Endodermal cell (in vitro differentiated cells): ENCODE measurements around the gene SNX7. TPM values are rescaled to one million over a fixed set of nuclear protein-coding genes. Genes with fewer than 3 reads are reported as not detected.

Experiments used
- DNase-seq: peaks from one replicate; pipeline ENCODE4 v3.0.0-alpha.2; 2017
- H3K27ac ChIP-seq: 2 replicates; pipeline ENCODE4 v1.5.1; 2013; ENCODE audit warnings: mild to moderate bottlenecking, low read depth, low read length, moderate library complexity
- H3K27me3 ChIP-seq: 2 replicates; pipeline ENCODE4 v1.6.1; 2013; ENCODE audit warnings: mild to moderate bottlenecking, low read length, moderate library complexity; ENCODE audit not compliant: insufficient read depth, control insufficient read depth, poor library complexity, severe bottlenecking
- H3K36me3 ChIP-seq: 2 replicates; pipeline ENCODE4 v1.7.0; 2013; ENCODE audit warnings: mild to moderate bottlenecking, low read length, moderate library complexity; ENCODE audit not compliant: control insufficient read depth, insufficient read depth
- H3K4me1 ChIP-seq: one replicate; pipeline ENCODE4 v1.7.0; 2013; ENCODE audit warnings: low read length; ENCODE audit not compliant: control insufficient read depth, insufficient read depth
- H3K4me3 ChIP-seq: 2 replicates; pipeline ENCODE4 v1.5.1; 2013; ENCODE audit warnings: mild to moderate bottlenecking, low read length, moderate library complexity
- H3K9ac ChIP-seq: 2 replicates; pipeline ENCODE4 v1.6.1; 2013; ENCODE audit warnings: mild to moderate bottlenecking, low read length, moderate library complexity; ENCODE audit not compliant: poor library complexity, severe bottlenecking; ENCODE audit errors: extremely low read depth
- H3K9me3 ChIP-seq: 2 replicates; pipeline ENCODE4 v1.6.1; 2013; ENCODE audit warnings: mild to moderate bottlenecking, low read length, moderate library complexity; ENCODE audit not compliant: control insufficient read depth
- H3K27ac Mint-ChIP-seq: 2 replicates; pipeline ENCODE4 v1.8.0; 2020; ENCODE audit warnings: mixed read lengths
- H3K27me3 Mint-ChIP-seq: 2 replicates; pipeline ENCODE4 v1.8.0; 2021; ENCODE audit warnings: mild to moderate bottlenecking, mixed read lengths; ENCODE audit not compliant: insufficient read depth
- H3K36me3 Mint-ChIP-seq: 2 replicates; pipeline ENCODE4 v1.8.0; 2020; ENCODE audit warnings: low read depth, mixed read lengths
- H3K4me1 Mint-ChIP-seq: 2 replicates; pipeline ENCODE4 v1.8.0; 2020; ENCODE audit warnings: mixed read lengths
- H3K4me3 Mint-ChIP-seq: 2 replicates; pipeline ENCODE4 v1.8.0; 2020; ENCODE audit warnings: mild to moderate bottlenecking, moderate library complexity, mixed read lengths
- H3K9me3 Mint-ChIP-seq: 2 replicates; pipeline ENCODE4 v1.8.0; 2020; ENCODE audit warnings: mild to moderate bottlenecking, mixed read lengths
- WGBS, 2 experiments: methylation state at CpG; one replicate each; pipeline versions ENCODE4 v1.1.5 to v1.1.7; 2013; ENCODE audit warnings: missing lambda C conversion rate in 2 of 2, mixed read lengths in 1 of 2; ENCODE audit not compliant: insufficient coverage in 1 of 2, insufficient read length in 1 of 2; 5-methylcytosine and 5-hydroxymethylcytosine counted together
- total RNA-seq, 2 donors: library from RNA; stranded (reverse); fragmentation: NEBNext Ultra II Directional in 1 of 2; extraction: Animal tissue kit (Norgen Biotek cat#: 25700) in 1 of 2; gene quantifications; 2 replicates in 1 of 2; 3 replicates in 1 of 2; pipeline ENCODE4 v1.2.1, GENCODE V29; 2021
- TF ChIP-seq, protein P1 (sequence below): fragments of 200-600 bp; sonication (generic); conservative IDR thresholded peaks from 2 replicates; pipeline ENCODE4 v1.5.0; 2021; ENCODE audit warnings: antibody characterized with exemption, mild to moderate bottlenecking

Gene SNX7
- total RNA-seq, 2 donors from 2014 or later = 37.5 to 41.5 TPM

DNA sequence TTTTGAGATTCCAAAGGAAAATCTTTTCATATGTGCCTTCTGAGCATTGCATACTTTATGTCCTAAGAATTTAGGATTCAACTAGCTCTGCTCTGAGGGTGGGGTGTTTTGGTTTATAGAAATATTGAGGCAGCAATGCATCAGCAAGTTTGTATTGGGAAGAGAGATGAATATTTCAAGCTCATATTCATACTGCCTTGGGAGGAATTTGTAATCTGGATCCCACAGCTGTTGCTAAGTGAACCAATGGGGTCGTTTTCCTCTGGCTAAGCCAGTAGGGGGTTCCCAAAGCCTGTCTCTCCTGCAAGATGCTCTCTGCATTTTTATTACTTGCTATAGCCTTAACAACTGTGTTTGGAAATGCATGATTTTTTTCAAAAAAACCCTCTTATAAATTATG, 130.6 kb downstream of the SNX7 start:
- peak; percentile 50 for DNase-seq
- Histone ChIP-seq H3K9me3 (no peaks in the 10 kb centered on the region), H3K27me3 (peaks cover 17% of the 10 kb centered on the region), H3K4me3 (no peak overlapping the region), H3K36me3 (no peaks in the 10 kb centered on the region), H3K27ac (no peak overlapping the region), H3K4me1 (no peaks in the 10 kb centered on the region), H3K9ac (no peak overlapping the region)
- H3K27ac Mint-ChIP-seq = no peak overlapping the region
- peaks cover 2% of the 10 kb centered on the region for H3K36me3 Mint-ChIP-seq
- WGBS, 2 experiments = 46% methylated on average over 1 of the region's 1 CpG; no CpG with 5 or more reads in 1 of the 2 experiments
- H3K4me1 Mint-ChIP-seq = peaks cover 9% of the 10 kb centered on the region
- H3K9me3 Mint-ChIP-seq = peaks cover 7% of the 10 kb centered on the region
- TF ChIP-seq, protein P1, sequence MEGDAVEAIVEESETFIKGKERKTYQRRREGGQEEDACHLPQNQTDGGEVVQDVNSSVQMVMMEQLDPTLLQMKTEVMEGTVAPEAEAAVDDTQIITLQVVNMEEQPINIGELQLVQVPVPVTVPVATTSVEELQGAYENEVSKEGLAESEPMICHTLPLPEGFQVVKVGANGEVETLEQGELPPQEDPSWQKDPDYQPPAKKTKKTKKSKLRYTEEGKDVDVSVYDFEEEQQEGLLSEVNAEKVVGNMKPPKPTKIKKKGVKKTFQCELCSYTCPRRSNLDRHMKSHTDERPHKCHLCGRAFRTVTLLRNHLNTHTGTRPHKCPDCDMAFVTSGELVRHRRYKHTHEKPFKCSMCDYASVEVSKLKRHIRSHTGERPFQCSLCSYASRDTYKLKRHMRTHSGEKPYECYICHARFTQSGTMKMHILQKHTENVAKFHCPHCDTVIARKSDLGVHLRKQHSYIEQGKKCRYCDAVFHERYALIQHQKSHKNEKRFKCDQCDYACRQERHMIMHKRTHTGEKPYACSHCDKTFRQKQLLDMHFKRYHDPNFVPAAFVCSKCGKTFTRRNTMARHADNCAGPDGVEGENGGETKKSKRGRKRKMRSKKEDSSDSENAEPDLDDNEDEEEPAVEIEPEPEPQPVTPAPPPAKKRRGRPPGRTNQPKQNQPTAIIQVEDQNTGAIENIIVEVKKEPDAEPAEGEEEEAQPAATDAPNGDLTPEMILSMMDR = peak; percentile 25
- no peak overlapping the region for H3K4me3 Mint-ChIP-seq
- peaks cover 36% of the 10 kb centered on the region for H3K27me3 Mint-ChIP-seq

DNA sequence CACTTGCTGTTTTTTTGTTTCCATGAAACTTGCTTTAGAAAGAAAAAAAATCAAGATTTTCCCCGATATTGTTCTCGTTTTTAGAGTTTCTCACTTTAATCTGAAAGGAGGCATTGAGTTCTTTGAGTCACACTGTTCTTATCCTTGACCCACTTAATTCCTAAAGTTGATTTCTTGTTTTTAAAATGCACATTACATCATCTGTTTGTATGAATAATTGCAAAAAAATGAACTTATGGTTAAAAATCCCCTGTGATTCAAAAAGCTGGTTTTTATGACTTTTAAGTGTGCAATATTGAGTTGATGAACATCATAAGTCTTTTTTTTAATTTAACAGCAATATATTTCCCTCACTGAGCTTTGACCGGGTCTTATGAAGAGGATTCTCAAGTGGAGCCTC, 131.6 kb downstream of the SNX7 start:
- H3K27ac Mint-ChIP-seq = no peak overlapping the region
- 94 to 97% methylated on average over 3 of the region's 3 CpGs for WGBS, 2 experiments
- H3K9me3 Mint-ChIP-seq = no peaks in the 10 kb centered on the region
- no peak overlapping the region for H3K27ac ChIP-seq
- peaks cover 9% of the 10 kb centered on the region for H3K4me1 Mint-ChIP-seq
- no peak overlapping the region for H3K4me3 Mint-ChIP-seq
- no peaks in the 10 kb centered on the region for H3K9me3 ChIP-seq
- TF ChIP-seq, protein P1 = no peak
- H3K4me1 ChIP-seq = no peaks in the 10 kb centered on the region
- H3K9ac ChIP-seq = no peak overlapping the region
- no peak overlapping the region for H3K4me3 ChIP-seq
- H3K36me3 ChIP-seq = no peaks in the 10 kb centered on the region
- DNase-seq = no peak
- peaks cover 25% of the 10 kb centered on the region for H3K27me3 ChIP-seq
- no peaks in the 10 kb centered on the region for H3K36me3 Mint-ChIP-seq
- H3K27me3 Mint-ChIP-seq = peaks cover 42% of the 10 kb centered on the region

DNA sequence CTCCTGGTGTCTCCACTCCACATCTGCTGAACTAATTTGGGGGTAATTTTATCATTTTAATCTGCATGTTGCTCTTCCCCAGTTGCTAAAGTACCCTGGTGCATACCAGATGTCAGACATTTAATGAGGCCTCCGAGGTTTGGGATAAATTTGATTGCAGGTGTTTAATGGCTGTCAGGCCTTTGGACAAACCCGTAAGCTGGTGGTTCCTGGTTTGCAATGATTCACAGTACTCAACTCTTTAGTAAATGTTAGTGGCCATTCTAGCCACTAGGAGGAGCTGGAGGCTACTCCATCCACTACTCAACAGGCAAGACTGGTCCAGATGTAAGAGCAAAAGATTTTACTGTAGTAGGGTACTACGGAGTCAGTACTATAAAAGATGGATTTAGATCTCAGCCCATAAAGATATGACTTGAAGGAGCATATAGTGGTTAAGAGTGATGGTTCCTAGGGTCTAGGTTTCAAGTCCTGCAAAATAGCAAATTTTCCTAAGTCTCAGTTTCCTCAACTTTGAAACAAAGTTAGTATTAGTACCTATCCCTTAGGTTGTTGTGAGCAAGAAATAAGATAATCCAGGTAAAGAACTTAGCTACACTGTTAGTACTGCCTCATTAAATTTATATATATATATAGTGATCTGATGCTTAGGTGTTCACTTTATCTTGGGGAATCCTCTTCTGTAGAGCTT, 132.8 kb downstream of the SNX7 start:
- H3K4me3 Mint-ChIP-seq = no peak overlapping the region
- 52% methylated on average over 3 of the region's 3 CpGs; no CpG with 5 or more reads in 1 of the 2 experiments for WGBS, 2 experiments
- H3K4me1 Mint-ChIP-seq = peaks cover 9% of the 10 kb centered on the region
- no peaks in the 10 kb centered on the region for H3K36me3 Mint-ChIP-seq
- no peaks in the 10 kb centered on the region for H3K9me3 Mint-ChIP-seq
- H3K36me3 ChIP-seq = no peaks in the 10 kb centered on the region
- no peak overlapping the region for H3K4me3 ChIP-seq
- no peak overlapping the region for H3K27ac ChIP-seq
- H3K27me3 Mint-ChIP-seq = peaks cover 54% of the 10 kb centered on the region
- no peak overlapping the region for H3K9ac ChIP-seq
- peak; percentile 80 for DNase-seq
- peaks cover 29% of the 10 kb centered on the region for H3K27me3 ChIP-seq
- H3K9me3 ChIP-seq = peaks cover under 1% of the 10 kb centered on the region
- TF ChIP-seq, protein P1 = peak; percentile 90
- H3K4me1 ChIP-seq = no peaks in the 10 kb centered on the region
- no peak overlapping the region for H3K27ac Mint-ChIP-seq
